NCI-H1105 treated with DMSO at 0.1 percent for 48 hours (cell line): ENCODE measurements around the gene CORO1A.
"Not testable (repeated sequence)": the region's sequence is repeated elsewhere in the genome, so short reads cannot be mapped to it uniquely, and the experiment has no call there.

Experiments
- DNase-seq: peaks from one replicate; lab custom pipeline; 2025; lab: John Stamatoyannopoulos, UW

CORO1A gene

DNA sequence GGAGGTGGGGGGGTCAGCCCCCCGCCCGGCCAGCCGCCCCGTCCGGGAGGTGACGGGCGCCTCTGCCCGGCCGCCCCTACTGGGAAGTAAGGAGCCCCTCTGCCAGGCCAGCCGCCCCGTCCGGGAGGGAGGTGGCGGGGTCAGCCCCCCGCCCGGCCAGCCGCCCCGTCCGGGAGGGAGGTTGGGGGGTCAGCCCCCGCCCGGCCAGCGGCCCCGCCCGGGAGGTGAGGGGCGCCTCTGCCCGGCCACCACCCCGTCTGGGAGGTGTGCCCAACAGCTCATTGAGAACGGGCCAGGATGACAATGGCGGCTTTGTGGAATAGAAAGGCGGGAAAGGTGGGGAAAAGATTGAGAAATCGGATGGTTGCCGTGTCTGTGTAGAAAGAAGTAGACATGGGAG, 13.3 kb upstream of the CORO1A start:
- DNase-seq, result not testable (repeated sequence)

DNA sequence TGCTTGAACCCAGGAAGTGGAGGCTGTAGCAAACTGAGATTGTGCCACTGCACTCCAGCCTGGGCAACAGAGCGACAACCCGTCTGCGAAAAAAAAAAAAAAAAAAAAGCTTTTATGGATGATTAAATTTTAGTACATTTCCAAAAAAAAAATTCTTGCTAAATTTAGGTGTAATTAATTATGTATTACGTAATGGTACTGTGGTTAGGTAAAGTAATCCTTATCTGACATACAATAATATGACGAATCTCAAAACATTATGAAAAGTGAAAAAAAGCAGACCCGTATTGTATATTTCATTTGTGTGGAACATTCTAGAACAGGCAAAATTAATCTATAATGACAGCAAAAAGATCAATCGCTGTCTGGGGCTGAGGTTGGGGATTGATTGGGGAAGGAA, 10.3 kb upstream of the CORO1A start:
- no peak for DNase-seq

DNA sequence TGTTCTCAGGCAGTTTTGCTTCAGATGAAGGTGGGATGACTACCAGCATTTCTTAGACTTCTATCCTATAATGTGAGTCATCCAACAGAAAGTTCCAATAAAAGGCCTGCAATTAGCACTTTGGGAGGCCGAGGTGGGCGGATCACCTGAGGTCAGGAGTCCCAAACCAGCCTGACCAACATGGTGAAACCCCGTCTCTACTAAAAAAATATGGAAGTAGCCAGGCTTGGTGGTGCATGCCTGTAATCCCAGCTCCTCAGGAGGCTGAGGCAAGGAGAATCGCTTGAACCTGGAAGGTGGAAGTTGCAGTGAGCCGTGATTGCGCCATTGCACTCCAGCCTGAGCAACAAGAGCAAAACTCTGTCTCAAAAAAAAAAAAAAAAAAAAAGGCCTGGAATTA, 6.5 kb upstream of the CORO1A start:
- DNase-seq, result not testable (repeated sequence)

DNA sequence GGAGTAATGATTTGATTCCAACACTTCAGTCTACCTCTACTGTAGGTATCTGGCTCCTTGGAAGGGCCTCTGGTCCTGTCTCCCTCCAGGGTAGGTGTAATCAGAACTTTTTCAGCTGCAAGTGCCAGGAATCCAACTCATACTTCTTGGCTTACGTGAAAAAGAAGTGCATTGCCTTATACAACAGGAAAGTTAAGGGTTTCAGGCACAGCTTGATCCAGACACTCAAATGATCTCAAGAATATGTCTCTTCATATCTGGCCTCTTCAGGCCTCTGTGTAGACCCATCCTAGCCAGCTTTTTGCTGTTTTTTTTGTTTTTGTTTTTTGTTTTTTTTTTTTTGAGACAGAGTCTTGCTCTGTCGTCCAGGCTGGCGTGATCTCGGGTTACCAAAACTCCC, 4.2 kb upstream of the CORO1A start:
- no peak for DNase-seq

DNA sequence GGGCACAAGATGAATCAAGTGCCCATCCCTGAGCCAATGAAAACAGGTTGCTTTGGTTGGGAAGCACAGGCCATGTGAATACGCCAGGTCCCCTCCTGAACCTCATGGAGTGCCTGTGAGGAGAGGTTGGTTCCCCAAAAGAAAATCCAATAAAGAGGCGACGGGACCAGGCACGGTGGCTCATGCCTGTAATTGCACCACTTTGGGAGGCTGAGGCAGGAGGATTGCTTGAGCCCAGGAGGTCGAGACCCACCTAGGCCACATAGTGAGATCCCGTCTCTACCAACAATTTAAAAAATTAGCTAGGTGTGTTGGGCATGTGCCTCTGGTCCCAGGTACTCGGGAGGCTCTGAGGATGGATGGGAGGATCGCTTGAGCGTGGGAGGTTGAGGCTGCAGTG, 3.5 kb upstream of the CORO1A start:
- no peak for DNase-seq

DNA sequence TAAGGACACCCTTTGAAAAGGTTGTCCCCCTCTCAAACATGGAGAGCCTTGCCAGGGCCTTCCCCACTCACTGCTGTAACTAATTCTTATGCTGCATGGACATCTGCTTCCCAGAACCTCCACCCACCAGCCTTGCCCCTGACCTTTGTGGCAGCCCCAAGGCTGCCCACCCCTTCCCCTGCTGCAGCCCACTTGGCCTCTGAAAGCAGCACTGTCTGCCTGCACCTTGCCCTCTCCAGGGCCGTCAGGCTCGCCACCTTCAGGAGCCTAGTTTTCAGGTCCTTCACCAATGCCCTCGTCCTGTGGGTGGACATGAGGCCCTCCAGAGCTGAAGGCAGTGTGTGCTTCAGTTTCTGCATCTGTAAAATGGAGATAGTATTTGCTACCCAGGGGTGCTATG, 2.7 kb upstream of the CORO1A start:
- DNase-seq, result no peak

DNA sequence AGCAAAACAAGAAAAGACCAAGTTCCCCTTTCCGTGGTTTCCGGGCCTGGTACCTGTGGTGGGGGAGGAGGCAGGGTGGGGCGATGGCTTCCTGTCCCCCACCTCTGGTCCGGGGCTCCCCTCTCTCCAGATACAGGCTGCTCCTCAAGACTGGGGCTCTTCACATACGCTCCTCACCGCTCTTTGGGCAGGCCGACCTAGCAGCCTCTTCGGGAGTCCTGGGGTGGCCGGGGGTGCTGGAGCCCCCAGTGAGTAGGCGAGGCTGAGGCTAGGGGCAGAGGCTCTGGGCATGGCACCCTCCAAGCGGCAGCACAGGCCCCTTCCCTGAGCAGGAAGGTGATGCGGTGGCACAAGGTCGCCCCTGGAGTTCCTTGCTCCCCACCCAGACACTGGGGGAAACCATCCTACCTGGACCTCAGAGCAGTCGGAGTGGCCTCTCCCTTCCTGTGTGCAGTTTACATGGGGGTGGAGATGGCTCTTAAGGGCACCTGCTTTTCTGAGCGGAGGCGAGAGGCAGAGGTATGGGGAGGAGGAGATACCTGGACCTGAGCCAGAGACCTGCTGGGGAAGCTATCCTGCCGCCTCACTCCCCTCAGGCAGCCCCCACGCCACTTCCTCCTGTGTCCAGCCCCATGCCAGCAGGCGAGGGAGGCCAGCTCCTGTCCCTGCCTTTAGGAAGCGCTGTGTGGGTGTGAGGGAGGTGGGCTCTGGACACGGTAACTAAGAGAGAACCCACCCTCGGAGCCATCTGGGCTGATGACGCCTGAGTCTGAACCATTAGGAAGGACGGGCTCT, 891 bp downstream of the CORO1A start:
- DNase-seq, result peak; percentile 73

DNA sequence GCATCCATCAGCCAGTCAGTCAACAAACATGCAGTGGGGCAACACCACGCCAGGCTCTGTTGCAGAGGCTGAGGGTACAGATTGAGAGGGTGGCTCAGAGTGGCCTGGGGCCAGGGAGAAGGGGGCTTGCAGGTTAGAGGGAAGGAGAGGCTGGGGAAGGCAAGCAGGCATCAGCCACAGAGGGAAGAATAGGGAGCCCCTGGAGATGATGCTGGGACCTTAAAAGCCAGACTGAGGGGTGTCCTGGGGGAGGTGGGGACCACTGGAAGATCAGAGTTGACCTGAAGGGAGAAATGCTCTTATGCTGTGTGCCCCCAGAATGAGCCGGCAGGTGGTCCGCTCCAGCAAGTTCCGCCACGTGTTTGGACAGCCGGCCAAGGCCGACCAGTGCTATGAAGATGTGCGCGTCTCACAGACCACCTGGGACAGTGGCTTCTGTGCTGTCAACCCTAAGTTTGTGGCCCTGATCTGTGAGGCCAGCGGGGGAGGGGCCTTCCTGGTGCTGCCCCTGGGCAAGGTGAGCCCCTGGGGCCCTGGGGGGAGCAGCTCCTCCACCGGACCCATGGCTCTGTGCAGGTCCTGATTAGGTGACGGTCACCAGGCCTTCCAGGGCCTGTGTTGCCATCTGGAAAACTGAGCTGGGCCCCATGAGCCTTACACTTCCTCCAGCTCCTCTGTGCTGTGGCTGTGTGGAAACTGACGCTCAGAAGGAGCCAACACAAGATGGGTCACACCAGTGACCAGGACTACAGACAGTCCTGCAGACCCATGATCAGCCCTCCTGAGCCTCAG, 1.7 kb downstream of the CORO1A start:
- no peak for DNase-seq

DNA sequence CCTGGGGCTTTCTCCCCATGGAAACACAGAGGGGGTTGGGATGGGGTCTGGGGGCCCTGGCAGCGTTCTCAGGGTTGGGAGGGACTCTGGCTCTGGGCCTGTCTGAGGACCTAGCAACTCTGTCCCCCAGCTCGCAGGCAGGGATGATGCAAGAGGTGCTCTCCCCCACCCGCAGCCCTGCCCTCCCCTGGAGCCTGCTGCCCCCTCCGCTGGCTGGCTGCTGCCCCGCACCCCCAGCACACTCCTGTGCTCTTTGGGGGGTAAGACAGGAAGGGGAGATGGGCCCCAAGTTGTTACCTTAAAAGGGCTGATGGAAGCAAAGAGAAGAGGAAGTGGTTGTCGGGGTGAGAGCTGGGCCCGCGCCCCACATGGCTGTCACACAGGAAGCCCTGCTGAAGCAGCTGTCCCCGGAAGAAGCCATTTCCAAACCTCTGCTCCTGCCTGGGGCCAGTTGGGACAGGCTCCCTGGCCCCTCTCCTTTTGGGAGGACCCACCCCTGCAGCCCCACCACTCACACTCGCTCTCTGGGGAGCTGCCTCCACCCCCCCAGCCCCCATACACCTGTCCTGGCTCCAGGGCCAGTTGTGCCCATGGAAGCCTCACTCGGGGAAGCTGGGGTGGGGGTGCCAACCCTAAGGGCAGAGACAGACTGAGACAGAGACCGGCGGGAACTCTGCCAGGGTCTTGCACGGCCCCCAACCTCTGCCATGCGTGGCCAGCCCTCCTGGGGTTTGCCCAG, 2.5 kb downstream of the CORO1A start:
- DNase-seq, result no peak

DNA sequence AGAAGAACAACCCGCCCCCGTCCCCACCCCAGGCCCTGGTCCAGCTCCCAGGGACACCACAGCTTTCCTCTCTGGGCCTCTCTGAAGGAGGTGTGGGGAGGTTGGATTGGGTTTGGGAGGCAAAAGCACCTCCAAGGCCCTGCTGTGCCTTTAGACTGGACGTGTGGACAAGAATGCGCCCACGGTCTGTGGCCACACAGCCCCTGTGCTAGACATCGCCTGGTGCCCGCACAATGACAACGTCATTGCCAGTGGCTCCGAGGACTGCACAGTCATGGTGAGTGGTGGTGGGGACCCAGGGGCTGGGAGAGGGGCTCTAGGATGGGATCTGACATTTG, 3.0 kb downstream of the CORO1A start:
- no peak for DNase-seq

DNA sequence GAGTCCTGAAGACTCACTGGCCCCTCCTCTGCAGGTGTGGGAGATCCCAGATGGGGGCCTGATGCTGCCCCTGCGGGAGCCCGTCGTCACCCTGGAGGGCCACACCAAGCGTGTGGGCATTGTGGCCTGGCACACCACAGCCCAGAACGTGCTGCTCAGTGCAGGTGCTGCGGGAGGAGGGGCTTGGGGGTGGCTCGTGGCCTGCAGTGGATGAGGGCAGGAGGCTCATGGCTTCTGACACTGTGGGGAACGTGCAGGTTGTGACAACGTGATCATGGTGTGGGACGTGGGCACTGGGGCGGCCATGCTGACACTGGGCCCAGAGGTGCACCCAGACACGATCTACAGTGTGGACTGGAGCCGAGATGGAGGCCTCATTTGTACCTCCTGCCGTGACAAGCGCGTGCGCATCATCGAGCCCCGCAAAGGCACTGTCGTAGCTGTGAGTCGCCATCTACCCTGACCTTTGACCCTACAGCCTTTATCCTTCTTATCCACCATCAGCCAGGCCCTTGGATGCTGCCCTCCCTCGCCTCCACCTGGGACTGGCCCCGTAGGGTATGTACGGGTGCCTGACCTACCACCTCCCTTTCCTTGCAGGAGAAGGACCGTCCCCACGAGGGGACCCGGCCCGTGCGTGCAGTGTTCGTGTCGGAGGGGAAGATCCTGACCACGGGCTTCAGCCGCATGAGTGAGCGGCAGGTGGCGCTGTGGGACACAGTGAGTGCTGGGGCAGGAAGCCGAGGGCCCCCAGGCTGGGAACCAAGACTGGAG, 3.6 kb downstream of the CORO1A start:
- DNase-seq, result no peak

DNA sequence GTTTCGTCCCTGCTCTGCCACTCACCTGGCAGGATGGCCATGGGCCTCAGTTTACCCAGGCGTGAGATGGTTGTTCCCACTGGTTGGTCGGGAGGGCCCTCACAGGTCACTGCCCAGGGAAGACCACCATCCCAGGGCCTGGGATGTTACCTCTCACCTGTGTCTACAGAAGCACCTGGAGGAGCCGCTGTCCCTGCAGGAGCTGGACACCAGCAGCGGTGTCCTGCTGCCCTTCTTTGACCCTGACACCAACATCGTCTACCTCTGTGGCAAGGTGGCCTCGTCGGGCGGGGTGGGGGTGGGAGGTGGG, 4.1 kb downstream of the CORO1A start:
- no peak for DNase-seq

DNA sequence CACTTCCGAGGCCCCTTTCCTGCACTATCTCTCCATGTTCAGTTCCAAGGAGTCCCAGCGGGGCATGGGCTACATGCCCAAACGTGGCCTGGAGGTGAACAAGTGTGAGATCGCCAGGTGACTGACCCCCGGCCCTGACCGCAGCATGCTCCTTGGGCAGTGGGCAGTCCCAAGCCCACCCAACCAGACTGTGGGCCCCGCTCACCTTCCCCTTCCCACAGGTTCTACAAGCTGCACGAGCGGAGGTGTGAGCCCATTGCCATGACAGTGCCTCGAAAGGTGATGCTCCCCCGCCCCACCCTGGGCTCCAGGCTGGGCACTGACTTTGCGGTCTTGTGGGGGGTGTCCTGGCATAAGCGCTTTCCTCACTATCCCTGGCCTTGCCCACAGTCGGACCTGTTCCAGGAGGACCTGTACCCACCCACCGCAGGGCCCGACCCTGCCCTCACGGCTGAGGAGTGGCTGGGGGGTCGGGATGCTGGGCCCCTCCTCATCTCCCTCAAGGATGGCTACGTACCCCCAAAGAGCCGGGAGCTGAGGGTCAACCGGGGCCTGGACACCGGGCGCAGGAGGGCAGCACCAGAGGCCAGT, 4.7 kb downstream of the CORO1A start:
- no peak for DNase-seq

DNA sequence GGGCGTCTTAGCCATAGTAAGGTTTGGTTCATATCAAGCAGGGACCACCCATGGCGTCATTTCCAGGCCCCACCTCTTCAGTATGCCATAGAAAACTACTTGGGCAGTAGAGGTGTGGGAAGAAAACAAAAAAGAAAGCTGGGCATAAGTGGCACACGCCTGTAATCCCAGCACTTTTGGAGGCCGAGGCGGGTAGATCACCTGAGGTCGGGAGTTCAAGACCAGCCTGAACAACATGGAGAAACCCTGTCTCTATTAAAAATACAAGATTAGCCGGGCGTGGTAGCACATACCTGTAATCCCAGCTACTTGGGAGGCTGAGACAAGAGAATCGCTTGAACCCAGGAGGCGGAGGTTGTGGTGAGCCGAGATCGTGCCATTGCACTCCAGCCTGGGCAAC, 7.8 kb downstream of the CORO1A start:
- DNase-seq, result not testable (repeated sequence)

DNA sequence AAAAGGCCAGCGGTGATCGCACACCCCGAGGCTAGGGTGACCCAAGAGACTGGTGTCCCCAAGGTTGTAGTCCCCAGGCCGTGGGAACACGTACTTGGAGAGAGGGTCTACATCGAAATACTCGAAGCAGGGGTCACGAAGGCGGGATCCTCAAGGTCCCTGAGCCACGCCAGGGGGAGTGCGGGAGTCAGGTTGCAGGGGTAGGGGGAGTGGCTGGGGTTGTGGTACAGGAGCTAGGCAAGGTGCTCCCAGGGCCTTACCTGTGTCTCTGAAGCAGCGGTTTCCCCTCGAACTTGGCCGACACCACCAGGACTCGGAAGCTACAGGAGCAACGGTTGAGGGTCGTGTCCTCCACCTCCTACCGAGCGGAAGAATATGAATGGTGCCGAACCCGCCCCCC, 9.7 kb downstream of the CORO1A start:
- DNase-seq, result not testable (repeated sequence)

DNA sequence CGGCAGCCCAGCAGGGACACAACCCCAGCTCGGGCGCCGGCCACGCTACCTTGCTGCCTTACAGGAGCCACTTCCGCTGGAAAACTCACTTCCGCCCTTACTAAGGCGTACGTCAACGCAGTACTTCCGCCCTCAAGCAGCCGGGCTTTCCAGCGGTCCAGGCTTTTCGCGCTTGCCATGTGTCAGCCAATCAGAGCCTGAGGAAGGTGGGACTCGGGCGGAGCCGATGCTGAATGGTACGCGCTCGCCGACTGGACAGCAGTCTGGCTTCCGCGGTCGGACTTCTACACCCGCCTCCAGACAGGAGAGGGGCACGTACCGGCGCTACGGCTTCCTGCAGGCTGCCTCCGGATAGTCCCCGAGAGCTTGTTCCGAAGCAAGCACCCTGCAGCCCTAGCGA, 10.2 kb downstream of the CORO1A start, which contains the start of the genes BOLA2B and SLX1A:
Gene BOLA2B (minus strand): TSS at position 52 of the 400 bp plus-strand sequence. CDS start 71 bp downstream, outside the sequence.
Gene SLX1A (plus strand): TSS at position 261 of the 400 bp plus-strand sequence. CDS start 210 bp downstream, outside the sequence.
- not testable (repeated sequence) for DNase-seq

DNA sequence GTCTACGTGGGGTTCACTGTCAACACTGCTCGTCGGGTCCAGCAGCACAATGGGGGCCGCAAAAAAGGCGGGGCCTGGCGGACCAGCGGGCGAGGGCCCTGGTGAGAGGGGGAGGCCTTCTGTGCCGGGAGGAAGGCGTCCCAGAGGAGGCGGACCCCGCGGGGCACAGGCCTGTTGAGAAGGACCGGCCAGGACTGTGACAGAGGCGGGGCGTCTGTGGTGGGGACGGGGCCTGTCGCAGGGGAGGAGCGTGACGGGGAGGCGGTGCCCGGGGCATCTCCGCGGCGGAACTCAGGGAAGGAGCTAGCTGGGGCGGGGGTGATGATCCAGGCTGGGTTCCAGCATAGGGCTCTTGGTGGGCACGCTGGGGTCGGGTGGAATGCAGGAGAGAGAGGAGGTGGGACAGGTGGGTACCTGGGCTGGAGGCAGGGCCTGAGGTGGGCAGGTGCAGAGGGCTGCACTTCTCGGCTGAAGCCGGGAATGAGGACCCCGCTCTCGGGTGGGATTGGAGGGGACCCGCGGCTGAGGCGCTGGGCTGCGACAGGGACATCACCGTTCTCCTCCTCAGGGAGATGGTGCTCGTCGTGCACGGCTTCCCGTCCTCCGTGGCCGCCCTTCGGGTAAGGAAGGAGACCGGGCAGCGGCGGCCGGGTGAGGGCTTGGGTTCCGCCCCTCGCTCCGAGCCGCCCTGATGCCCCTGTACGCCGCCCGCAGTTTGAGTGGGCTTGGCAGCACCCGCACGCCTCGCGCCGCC, 10.9 kb downstream of the CORO1A start:
- not testable (repeated sequence) for DNase-seq

DNA sequence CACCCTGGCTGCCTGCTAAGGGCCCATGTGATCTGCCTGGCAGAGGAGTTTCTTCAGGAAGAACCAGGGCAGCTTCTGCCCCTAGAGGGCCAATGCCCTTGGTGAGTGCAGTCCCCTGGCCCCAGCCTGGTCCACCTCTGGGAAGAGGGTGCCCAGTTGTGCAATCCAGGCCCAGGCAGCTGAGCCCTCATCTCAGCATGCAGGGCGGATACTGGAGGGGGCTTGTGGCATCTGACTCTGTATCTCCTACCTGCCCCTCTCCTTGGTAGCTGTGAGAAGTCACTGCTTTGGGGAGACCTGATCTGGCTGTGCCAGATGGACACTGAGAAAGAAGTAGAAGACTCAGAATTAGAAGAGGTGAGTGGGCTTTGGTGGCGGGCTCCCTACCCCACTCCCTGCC, 13.6 kb downstream of the CORO1A start:
- DNase-seq, result not testable (repeated sequence)

DNA sequence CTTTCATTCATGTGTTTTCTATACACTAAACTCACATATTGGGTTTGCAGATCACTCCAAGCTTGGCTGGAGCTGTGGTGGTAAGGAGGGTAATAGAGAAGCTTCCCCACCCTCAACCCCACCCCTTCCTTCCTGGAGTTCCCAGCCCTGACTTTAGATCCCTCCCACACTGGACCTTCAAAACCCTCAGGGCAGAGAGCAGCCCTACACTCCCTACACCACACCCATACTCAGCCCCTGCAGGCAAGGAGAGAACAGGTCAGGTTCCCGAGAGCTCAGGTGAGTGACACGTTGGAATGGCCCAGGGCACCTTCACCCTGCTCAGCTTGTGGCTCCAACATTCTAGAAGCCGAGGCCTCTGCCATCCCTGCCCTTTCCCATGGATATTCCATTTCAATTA, 15.6 kb downstream of the CORO1A start, which contains the start of gene SULT1A3:
Gene SULT1A3 (plus strand): TSS at position 207 of the 400 bp plus-strand sequence. CDS start 1,474 bp downstream, outside the sequence.
- not testable (repeated sequence) for DNase-seq

DNA sequence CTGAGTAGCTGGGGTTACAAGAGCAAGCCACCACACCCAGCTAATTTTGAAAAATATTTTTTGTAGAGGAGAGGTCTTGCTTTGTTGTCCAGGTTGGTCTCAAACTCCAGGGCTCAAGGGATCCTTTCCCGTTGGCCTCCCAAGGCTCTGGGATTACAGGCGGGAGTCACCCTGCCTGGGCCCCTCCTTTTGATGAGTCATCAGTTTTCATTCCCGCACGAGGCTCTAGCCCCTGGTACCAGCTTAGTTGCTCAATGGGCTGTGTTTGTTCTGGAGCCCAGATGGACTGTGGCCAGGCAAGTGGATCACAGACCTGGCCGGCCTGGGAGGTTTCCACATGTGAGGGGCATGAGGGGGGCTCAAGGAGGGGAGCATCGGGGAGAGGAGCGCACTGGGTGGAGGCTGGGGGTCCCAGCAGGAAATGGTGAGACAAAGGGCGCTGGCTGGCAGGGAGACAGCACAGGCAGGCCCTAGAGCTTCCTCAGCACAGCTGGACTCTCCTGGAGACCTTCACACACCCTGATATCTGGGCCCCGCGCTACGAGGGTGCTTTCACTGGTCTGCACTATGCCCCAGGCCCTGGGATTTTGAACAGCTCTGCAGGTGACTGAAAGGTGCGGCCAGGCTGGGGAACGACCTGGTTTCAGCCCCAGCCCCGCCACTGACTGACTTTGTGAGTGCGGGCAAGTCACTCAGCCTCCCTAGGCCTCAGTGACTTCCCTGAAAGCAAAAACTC, 16.4 kb downstream of the CORO1A start:
- not testable (repeated sequence) for DNase-seq
